SIG-M5 treated with dmso at 0.1 percent for 504 hours (cell line): Measurements from ENCODE around the gene MAD1L1.
"Not testable (repeated sequence)": the region's sequence is repeated elsewhere in the genome, so short reads cannot be mapped to it uniquely, and the experiment has no call there.

Experiments used
- DNase-seq: peaks from one replicate; lab custom pipeline; 2025; ENCODE audit not compliant: unreplicated experiment; lab: John Stamatoyannopoulos, UW

Gene MAD1L1

DNA sequence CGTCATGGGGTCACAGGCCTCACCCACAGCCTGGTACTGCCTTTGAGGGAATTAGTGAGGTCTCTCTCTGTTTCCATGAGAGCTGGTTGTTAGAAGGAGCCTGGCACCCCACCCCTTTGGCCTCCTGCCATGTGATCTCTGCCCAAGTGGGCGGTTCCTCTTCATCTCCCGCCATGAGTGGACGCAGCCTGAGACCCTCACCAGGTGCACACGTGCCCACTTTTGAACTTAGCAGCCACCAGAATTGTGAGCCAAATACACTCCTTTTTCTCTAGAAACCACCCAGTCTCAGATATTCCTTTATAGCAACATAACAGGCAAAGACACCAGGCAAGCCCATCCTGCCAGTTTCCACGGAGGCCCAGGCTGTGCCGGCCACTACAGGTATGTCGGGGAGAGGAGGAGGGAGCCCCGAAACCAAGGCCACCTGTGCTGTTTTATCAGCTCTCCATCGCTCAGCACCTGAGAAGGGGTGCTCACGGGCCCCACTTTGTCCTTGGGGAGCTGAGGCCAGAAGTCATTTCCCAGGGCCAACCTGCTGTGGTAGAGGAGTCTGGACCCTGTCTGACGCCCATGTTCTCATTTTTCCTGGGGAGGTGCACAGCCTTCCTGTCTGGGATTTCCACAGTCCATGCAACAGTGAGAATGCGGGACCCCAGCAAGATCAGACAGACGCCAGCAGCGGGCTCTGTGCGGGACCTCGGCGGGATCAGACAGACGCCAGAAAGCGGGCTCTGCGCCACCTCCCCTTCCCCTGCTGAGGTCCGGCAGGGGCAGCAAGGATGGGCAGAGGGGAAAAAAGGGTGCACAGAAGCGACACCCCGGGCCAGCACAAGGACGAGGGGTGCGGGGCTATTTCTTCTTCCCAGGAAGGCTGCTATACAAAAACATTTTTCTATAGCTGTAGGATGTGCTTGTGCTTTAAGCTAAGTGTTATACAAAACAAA, 342.2 kb downstream of the MAD1L1 start:
- no peak for DNase-seq

DNA sequence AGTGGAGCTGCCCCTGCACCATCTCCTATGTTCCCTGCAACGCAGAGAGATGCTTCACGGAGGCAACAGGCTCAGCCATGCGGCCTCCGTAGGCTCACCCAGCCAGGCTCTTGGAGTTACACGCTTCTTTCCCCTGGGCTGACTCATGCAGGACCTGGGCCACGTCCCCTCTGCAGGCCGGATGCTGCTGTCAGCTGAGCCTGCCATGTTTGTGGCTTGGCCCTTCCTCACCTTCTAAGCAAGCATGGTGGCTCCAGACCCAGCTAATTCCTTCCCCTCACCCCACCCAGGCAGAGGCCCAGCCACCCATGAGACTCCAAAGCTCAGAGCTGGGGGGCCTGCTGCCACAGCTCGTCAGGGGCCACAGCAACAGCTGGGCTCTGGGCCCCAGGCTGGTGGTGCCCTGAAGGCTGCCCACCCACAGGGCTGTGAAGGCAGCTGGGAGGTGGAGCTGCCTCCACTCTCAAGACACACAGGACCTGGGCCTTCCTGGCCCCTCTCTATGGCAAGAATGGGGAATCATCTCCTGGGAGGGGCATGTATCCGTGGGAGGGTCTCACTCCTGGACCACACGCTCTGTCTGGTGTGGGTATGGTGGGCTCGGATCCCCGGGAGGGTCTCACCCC, 343.1 kb downstream of the MAD1L1 start:
- no peak for DNase-seq

- DNase-seq = no peak
Observed at GRCh38 chr7:1889091-1889490, 343.7 kb downstream of the MAD1L1 start.

- no peak for DNase-seq
Observed at GRCh38 chr7:1888425-1888824, 344.3 kb downstream of the MAD1L1 start.

DNA sequence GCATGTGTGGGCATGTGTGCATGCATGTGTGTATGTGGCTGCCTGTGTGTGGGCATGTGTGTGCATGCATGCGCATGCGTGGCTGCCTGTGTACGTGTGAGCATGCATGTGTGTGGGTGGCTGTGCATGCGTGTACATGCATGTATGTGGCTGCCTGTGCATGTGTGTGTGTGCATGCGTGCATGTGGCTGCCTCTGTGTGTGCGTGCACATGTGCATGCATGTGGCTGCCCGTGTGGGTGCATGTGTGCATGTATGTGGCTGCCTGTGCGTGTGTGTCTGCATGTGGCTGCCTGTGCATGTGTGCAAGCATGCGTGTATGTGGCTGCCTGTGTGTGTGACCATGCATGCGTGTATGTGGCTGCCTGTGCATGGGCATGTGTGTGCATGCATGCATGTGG, 345.5 kb downstream of the MAD1L1 start:
- no peak for DNase-seq

GRCh38 chr7:1886361-1887064, 346.2 kb downstream of the MAD1L1 start:
- DNase-seq = no peak

DNA sequence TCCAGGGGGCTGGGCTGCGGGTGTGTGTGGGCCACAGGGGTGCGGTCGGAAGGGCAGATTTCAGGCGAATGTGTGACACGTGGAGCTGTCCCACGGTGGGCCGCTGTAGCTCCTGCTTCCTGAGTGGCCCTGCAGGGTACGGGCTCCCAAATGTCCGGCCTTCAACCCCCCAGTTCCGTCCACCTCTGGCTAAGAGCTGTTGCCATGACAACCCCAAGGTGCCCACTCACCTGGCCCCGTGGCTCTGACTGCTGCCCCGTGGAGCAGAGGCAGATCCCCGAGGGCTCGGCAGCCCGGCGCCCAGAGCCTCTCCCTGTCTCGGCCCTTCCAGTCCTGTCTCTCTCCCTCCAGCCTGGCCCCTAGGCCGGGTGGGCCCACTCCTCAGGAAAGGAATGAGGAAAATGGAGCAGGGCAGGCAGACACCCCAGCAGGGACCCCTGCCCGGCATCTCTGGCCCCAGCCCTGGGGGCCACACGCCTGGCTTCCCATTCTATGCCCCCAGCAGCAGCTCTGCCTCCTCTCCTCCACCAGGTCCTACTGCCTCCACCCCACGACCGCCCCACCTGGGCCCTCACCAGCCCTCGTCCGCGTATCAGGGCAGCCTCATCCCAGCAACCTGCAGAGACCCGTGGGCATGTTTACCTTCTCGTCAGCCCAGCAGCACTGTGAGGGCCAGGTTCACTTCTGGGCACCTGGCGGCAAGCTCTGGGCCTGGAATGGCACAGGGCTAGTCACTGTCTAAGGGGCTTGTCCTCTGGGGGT, 347.1 kb downstream of the MAD1L1 start:
- no peak for DNase-seq

DNA sequence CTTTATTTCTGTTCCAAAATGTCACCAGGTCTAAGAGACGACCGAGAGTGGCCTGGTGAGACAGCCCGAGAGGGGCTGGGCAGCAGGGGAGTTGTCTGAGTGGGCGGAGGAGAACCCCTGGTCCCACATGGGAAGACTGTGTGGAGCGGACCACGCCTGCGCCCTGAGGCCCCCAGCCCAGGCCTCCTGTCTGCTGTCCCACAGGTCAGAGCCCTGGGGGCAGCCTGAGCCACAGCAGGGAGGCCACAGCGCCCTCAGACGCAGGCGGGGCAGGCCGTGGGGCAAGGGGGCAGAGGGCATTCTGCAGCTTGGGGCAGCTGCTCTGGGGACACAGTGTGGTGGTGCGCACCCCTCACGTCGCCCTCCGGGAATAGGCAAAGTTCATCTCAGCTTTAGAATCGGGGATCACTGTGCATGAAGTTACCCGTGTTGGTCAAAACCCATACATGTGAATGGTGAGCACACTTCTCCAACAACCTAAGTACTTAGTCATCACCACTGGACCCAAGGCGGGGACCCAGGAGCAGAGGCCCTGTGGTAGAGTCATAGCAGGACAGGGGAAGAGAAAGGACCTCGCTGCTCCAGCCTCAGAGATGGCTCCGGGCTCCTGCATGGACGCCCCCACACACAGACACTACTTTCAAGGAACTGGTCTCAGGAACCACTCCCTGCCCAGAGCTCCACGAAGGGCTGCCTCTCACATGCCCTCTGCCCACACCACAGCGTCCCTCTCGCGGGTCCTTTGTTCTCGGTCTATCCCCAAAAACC, 348.0 kb downstream of the MAD1L1 start:
- no peak for DNase-seq

DNA sequence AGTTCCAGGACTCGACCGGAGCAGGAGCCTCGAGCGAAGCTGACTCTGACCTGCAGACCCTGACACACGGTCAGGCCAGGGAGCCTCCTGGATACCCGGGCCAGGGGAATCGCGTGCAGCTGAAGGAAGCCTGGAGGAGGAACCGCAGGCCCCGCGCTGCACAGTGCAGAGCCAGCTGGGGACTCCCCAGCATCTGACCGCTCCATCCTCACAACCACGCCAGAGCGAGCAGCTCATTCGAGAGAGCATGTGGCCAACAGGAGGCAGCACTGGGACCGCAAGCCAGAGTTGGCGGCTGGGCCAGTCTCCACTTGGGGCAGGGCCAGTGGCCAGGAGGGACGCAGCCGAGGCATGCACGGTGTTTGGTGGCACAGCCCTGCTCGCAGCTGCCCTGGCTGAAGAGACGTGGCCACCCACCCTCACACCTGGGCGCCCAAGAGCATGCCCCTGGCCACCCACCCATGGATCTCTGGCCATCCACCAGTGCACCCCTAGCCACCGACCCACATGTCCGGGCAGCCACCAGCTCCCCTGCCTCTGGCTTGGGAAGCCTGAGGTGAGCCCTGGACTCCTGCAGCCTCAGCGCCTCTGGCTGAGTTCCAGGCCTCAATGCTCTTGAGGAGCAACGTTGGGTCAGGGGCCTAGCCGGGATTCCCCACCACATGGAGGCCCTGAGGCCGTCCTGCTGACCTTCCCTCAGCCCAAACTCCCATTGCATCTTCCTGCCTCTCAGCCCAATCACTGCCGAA, 348.7 kb downstream of the MAD1L1 start:
- no peak for DNase-seq

GRCh38 chr7:1883031-1883761, 349.5 kb downstream of the MAD1L1 start:
- DNase-seq = peak; percentile 17

DNA sequence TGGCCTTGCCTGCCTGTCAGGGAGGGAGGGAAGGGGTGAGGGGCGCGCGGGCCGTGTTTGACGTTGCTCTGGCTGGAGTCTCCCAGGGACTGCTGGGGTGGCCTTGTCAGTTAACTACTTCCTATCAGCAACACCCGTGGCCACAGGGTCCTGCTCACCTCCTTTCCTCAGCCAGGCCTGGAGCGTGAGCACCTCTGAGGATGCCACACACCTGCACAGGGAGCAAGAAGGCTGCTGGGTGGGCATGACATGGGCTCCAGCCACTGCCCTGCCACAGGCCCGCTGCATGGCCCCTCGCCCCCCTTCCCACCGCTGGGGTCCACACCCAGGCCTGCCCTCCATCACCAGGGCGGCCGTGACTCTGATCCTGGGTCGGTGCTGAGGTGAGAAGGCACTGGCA, 350.3 kb downstream of the MAD1L1 start:
- no peak for DNase-seq

GRCh38 chr7:1881946-1882345, 350.8 kb downstream of the MAD1L1 start:
- DNase-seq = no peak

DNA sequence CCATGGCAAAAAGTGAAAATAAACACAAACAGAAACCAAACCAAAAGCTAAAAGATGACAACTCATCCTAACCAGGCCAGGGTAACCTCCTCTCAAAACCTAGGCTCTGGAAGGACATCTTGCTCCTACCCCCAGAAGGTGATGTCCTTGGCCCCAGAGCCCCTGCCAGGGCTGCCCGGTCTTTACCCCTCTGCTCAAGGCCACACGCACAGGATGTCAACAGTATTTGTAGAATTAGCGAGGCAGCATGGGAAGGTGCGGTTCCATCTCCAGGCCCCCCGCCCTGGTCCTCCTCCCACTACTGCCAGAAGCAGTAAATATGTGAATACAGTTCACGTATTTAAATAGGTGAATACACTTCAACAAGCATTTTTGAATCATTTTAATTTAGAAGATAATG, 356.1 kb downstream of the MAD1L1 start:
- not testable (repeated sequence) for DNase-seq

- peak; percentile 9 for DNase-seq
Observed at GRCh38 chr7:1875392-1876199, 357.1 kb downstream of the MAD1L1 start.

DNA sequence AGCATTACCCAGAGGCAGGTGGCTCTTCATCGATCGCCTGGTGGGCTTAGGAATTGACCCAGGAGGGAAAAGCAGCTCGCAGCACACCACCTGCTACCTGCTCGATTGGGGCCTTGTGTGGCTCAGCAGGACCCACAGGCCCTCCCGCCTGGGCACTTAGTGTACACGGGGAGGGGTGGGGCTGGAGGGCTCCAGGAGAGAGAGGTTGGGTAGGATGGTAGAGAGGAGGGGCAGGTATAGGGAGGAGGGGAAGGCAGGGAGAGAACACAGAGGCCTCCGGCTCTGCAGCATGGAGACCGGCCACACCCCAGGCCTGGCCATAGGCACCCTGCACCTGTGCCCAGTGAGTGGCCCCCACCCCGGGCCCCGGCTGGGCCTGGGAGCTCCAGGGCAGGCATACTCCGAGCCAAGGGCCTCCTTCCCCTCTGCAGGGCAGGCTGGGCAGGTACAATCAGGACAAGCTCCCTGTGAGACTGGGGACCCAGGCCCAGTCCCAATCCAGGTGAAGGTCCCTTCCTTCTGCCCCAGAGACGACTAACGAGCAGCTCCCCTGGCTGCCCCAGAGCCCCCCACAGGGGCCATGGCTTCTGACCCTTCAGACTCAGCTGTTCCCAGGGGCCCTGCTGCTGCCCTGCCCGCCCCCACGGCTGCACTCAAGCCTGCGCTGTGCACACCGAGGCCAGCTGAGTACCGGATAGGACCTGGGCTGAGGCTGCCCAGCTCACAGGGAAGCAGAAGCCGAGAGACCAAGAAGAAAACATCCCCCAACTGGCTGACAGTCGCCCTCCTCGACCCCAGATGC, 358.0 kb downstream of the MAD1L1 start:
- DNase-seq = not testable (repeated sequence)

DNA sequence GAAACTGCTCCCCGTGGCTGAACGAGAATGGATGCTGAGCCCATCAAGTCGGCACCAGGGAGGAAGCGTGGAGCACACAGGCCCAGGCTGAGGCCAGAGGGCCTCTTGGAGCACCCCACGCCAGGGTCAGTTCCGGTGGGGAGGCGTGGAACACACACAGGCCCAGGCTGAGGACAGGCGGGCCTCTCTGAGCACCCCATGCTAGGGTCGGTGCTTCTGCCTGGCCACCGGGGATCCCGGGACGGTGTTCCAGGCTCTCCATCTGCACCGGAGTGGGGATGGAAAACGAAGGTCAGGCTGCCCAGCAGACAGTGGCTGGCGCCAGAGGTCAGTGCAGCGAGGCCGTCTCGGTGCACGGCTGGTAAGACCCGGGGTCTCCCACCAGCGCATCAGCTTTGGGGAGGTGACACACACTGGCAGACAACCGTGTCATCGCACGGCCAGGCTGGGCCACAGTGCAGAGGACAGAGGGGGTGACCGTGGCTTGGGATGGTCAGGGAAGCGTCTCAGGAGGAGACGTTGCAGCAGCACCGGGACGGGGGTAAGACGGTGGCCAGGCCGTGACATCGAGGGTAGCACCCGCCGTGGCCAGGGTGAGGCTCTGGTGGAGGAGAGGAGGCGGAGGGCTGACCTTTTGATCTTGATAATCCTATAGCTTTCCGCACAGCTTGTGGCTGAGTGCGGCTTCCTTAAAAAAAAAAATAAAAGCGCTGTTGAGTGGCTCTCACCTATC, 358.7 kb downstream of the MAD1L1 start:
- DNase-seq = no peak

- no peak for DNase-seq
Observed at GRCh38 chr7:1873421-1873820, 359.3 kb downstream of the MAD1L1 start.
